Large intestine (tissue), 3 donors: ENCODE data around the gene UPF2. TPM values are rescaled to one million over a fixed set of nuclear protein-coding genes. Genes with fewer than 3 reads are reported as not detected.

Experiments
- DNase-seq, 2 donors: peaks; one replicate each; pipeline versions ENCODE4 v3.0.0 to v3.0.0-alpha.2; 2013
- H3K27ac ChIP-seq: one replicate; pipeline ENCODE4 v1.5.1; 2013; ENCODE audit warnings: low read length
- H3K27me3 ChIP-seq: 2 replicates; pipeline ENCODE4 v1.6.1; 2013; ENCODE audit warnings: low read length; ENCODE audit not compliant: control insufficient read depth, insufficient read depth
- H3K36me3 ChIP-seq: 2 replicates; pipeline ENCODE4 v1.6.1; 2013; ENCODE audit warnings: low read length; ENCODE audit not compliant: control insufficient read depth, insufficient read depth
- H3K4me1 ChIP-seq: one replicate; pipeline ENCODE4 v1.6.1; 2013; ENCODE audit warnings: low read length; ENCODE audit not compliant: control insufficient read depth, insufficient read depth
- H3K4me3 ChIP-seq: one replicate; pipeline ENCODE4 v1.5.1; 2013; ENCODE audit warnings: low read length
- H3K9me3 ChIP-seq: one replicate; pipeline ENCODE4 v1.6.1; 2013; ENCODE audit warnings: mild to moderate bottlenecking, low read depth, low read length, moderate library complexity; ENCODE audit not compliant: control insufficient read depth
- WGBS: methylation state at CpG from one replicate; pipeline ENCODE4 v1.1.5; 2013; ENCODE audit warnings: low lambda C conversion rate; ENCODE audit not compliant: insufficient coverage; 5-methylcytosine and 5-hydroxymethylcytosine counted together
- polyA plus RNA-seq: library from polyadenylated mRNA; unstranded; fragments of 120-200 nt; gene quantifications from one replicate; pipeline ENCODE4 v1.2.1, GENCODE V29; 2013

Gene UPF2
- polyA plus RNA-seq, 1 donor = 20.9 TPM

DNA sequence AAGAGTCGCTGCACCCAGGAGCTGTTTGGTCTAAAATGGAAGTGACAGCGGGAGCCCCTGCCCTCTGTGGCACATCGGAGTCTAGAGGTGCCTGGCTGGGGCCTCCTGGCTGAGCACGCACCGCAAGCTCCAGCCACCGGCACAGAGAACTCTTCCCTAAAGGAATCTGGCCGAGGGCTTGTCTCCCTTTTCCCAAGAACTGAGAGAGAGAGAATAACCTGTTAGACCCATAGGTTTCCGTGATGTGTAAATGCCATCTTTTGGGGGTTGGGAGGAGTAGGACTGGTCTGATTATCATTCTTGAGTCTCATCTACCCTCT, 172.2 kb downstream of the UPF2 start:
- no peaks in the 10 kb centered on the region for H3K27me3 ChIP-seq
- no peak for DNase-seq
- peaks cover 12% of the 10 kb centered on the region for H3K4me1 ChIP-seq
- no peaks in the 10 kb centered on the region for H3K9me3 ChIP-seq
- H3K27ac ChIP-seq = no peak overlapping the region
- peaks cover 13% of the 10 kb centered on the region for H3K36me3 ChIP-seq
- H3K4me3 ChIP-seq = no peak overlapping the region
- no CpG with 5 or more reads among the region's 8 CpGs for WGBS

Other genes starting within 250 kb of the UPF2 start
- gene PROSER2, start 219.5 kb downstream of the UPF2 start, polyA plus RNA-seq = 6.7 TPM
- gene DHTKD1, start 26.1 kb upstream of the UPF2 start, polyA plus RNA-seq = 12.2 TPM
- gene SEC61A2, start 86.9 kb upstream of the UPF2 start, polyA plus RNA-seq = 10.1 TPM
- gene NUDT5, start 153.1 kb upstream of the UPF2 start, polyA plus RNA-seq = 45.9 TPM
- 52.3 TPM for gene CDC123, start 153.4 kb upstream of the UPF2 start, polyA plus RNA-seq